Measurements from ENCODE around the gene MYDGF. TPM values are rescaled to one million over a fixed set of nuclear protein-coding genes. Genes with fewer than 3 reads are reported as not detected.

MYDGF gene
- total and polyA plus RNA-seq, 2 of the 13 experiments (the other 11 are each of a cell fraction or from before 2014, with no cell fraction given) = 116 to 198 TPM

DNA sequence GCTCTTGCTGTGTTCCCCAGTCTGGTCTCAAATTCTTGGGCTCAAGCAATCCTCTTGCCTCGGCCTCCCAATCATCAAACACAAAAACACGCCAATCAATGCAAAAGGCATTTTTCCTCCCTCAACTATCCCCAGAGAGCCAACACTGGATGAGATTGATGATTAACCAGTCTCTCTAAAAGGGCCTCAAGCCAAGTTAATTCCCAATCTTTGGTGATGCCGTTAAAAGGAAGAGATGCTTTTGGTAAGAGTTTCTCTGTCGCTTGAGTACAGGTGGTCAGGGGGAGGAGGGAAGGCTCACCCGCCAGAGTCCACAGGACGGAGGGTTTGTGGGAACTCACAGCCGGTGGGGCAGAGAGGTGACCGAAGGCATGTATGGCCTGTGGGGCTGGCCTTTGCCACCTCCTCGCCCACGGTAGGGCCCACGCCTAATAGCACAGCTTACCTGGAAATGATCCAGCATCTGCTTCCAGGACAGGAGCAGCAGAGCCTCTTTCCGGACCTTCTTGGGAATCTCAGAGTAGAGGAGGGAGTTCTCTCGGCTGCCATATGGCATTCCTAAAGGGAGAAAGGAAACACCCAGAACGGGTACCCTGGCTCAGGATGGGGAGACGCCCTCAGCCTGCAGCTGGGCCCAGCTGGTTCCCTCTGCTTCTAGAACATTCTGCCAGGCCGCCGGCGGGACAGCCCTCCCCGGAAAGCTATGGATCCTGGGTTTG is 35.4 kb upstream of the MYDGF start (continued):
- TF ChIP-seq HMGXB3 (CRISPR knock-in tag; IDR thresholded peaks at IDR 0.05; ENCODE audit: borderline replicate concordance) (peak; percentile 44; the same call in 1 of the 2 replicates), SSRP1 (CRISPR knock-in tag; IDR thresholded peaks at IDR 0.05) (no peak; the same call in 1 of the 2 replicates), ZGPAT (CRISPR knock-in tag; IDR thresholded peaks at IDR 0.05) (no peak; the same call in 1 of the 2 replicates), ZNF850 (CRISPR knock-in tag; conservative IDR thresholded peaks at IDR 0.05) (no peak), AGO2 (optimal IDR thresholded peaks at IDR 0.05; ENCODE audit: low read depth, low read length) (no peak), ZBTB21 (CRISPR knock-in tag; IDR thresholded peaks at IDR 0.05) (no peak), ZNF180 (CRISPR knock-in tag; IDR thresholded peaks at IDR 0.05; ENCODE audit: borderline replicate concordance, low read depth) (no peak), CC2D1A (CRISPR knock-in tag; IDR thresholded peaks at IDR 0.05) (no peak), DMAP1 (CRISPR knock-in tag; IDR thresholded peaks at IDR 0.05) (peak; percentile 59; the same call in 1 of the 2 replicates), SOX13 (IDR thresholded peaks at IDR 0.05) (no peak), SOX13 (CRISPR knock-in tag; conservative IDR thresholded peaks at IDR 0.05 in 1 of 2, IDR thresholded peaks at IDR 0.05 in 1 of 2) (peak in 1 of 2 experiments; percentile 60; a peak in 2 of 4 replicates), BRD4 (CRISPR knock-in tag; IDR thresholded peaks at IDR 0.05) (no peak; the same call in 1 of the 2 replicates), RBM22 (optimal IDR thresholded peaks at IDR 0.05; ENCODE audit: low read length) (no peak), ZNF619 (CRISPR knock-in tag; IDR thresholded peaks at IDR 0.05) (no peak), CHD2 (IDR thresholded peaks at IDR 0.05; ENCODE audit: low read depth, low read length) (no peak), FOXO1 (CRISPR knock-in tag; IDR thresholded peaks at IDR 0.05) (no peak; the same call in 1 of the 2 replicates), ZNF629 (CRISPR knock-in tag; conservative IDR thresholded peaks at IDR 0.05) (no peak)
- TF ChIP-seq, protein P1, sequence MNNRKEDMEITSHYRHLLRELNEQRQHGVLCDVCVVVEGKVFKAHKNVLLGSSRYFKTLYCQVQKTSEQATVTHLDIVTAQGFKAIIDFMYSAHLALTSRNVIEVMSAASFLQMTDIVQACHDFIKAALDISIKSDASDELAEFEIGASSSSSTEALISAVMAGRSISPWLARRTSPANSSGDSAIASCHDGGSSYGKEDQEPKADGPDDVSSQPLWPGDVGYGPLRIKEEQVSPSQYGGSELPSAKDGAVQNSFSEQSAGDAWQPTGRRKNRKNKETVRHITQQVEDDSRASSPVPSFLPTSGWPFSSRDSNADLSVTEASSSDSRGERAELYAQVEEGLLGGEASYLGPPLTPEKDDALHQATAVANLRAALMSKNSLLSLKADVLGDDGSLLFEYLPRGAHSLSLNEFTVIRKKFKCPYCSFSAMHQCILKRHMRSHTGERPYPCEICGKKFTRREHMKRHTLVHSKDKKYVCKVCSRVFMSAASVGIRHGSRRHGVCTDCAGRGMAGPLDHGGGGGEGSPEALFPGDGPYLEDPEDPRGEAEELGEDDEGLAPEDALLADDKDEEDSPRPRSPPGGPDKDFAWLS (CRISPR knock-in tag; IDR thresholded peaks at IDR 0.05; ENCODE audit: borderline replicate concordance) = no peak; the same call in 1 of the 2 replicates
- TF ChIP-seq, protein P2, sequence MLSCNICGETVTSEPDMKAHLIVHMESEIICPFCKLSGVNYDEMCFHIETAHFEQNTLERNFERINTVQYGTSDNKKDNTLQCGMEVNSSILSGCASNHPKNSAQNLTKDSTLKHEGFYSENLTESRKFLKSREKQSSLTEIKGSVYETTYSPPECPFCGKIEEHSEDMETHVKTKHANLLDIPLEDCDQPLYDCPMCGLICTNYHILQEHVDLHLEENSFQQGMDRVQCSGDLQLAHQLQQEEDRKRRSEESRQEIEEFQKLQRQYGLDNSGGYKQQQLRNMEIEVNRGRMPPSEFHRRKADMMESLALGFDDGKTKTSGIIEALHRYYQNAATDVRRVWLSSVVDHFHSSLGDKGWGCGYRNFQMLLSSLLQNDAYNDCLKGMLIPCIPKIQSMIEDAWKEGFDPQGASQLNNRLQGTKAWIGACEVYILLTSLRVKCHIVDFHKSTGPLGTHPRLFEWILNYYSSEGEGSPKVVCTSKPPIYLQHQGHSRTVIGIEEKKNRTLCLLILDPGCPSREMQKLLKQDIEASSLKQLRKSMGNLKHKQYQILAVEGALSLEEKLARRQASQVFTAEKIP (CRISPR knock-in tag; IDR thresholded peaks at IDR 0.05; ENCODE audit: borderline replicate concordance) = no peak

Measured in HepG2 (cell line).